ENCODE data around the gene RNF38.

GRCh38 chr9:36318212-36318802, 81.8 kb downstream of the RNF38 start:
- TF ChIP-seq CTCF (conservative IDR thresholded peaks at IDR 0.05 in 1 of 2, IDR thresholded peaks at IDR 0.05 in 1 of 2; ENCODE audit: extremely low read depth in 1 of 2, insufficient read depth in 1 of 2, low read depth in 1 of 2, low read length in 2 of 2) (no peak), EZH2 (IDR thresholded peaks at IDR 0.05; ENCODE audit: borderline replicate concordance, low read length) (no peak)

Measured in mammary epithelial cell (primary cell).